T-cell (primary cell): ENCODE results near the gene SLC6A16. TPM values are rescaled to one million over a fixed set of nuclear protein-coding genes. Genes with fewer than 3 reads are reported as not detected.
A peak's percentile ranks its signal among the peaks of the same experiment; 100 is the strongest.
"Not testable (repeated sequence)": the region's sequence is repeated elsewhere in the genome, so short reads cannot be mapped to it uniquely, and the experiment has no call there.

ENCODE experiments used
- ATAC-seq, 4 experiments: fragments of 200-7000 bp in 3 of 4; fragments of 150-1000 bp in 1 of 4; cut with Tn5 transposase; replicated peaks in 1 of 4; 1 replicate in 3 of 4; 2 replicates in 1 of 4; pipeline ENCODE4 v1.10.0; 2021; ENCODE audit warnings: moderate library complexity in 3 of 4, mild to moderate bottlenecking in 2 of 4, moderate number of reproducible peaks in 1 of 4
- CTCF ChIA-PET, 2 donors: fragments of 300-600 bp; sonication (Branson Sonifier 250); formaldehyde crosslinking; loops; one replicate each; lab custom pipeline; 2022; ENCODE audit warnings: antibody characterized with exemption in 2 of 2; lab: Charles Lee
- POLR2A ChIA-PET, 2 donors: fragments of 300-600 bp; sonication (Branson Sonifier 250); formaldehyde crosslinking; loops; one replicate each; lab custom pipeline; 2022; ENCODE audit warnings: antibody characterized with exemption in 2 of 2; lab: Charles Lee
- DNase-seq, 35 experiments: peaks; one replicate each; pipeline versions ENCODE4 v3.0.0 to v3.0.0-alpha.2; 2013 to 2023
- H3K27ac ChIP-seq: one replicate; pipeline ENCODE4 v1.5.1; 2013; ENCODE audit warnings: low read length
- H3K27me3 ChIP-seq, 2 experiments: replicated peaks in 1 of 2; 1 replicate in 1 of 2; 2 replicates in 1 of 2; pipeline versions ENCODE4 v1.6.1 to v1.7.0; 2013; ENCODE audit warnings: low read length in 1 of 2, mixed read lengths in 1 of 2; ENCODE audit not compliant: control insufficient read depth in 2 of 2, insufficient read depth in 2 of 2; ENCODE audit errors: extremely low read depth in 1 of 2
- H3K36me3 ChIP-seq, 2 donors: 1 replicate in 1 of 2; 2 replicates in 1 of 2; pipeline versions ENCODE4 v1.6.1 to v1.7.0; 2013; ENCODE audit warnings: low read length in 1 of 2; ENCODE audit not compliant: control insufficient read depth in 2 of 2, insufficient read depth in 1 of 2; ENCODE audit errors: extremely low read depth in 1 of 2
- H3K4me1 ChIP-seq, 2 experiments: 1 replicate in 1 of 2; 2 replicates in 1 of 2; pipeline versions ENCODE4 v1.6.1 to v1.7.0; 2013; ENCODE audit warnings: low read length in 2 of 2, mixed read lengths in 1 of 2; ENCODE audit not compliant: insufficient read depth in 2 of 2, control insufficient read depth in 1 of 2; ENCODE audit errors: extremely low read depth in 1 of 2
- H3K4me3 ChIP-seq, 2 donors: 1 replicate in 1 of 2; 2 replicates in 1 of 2; pipeline versions ENCODE4 v1.5.1 to v1.7.0; 2013; ENCODE audit warnings: mild to moderate bottlenecking in 2 of 2, low read length in 1 of 2, moderate library complexity in 1 of 2; ENCODE audit not compliant: control insufficient read depth in 1 of 2; ENCODE audit errors: extremely low read depth in 1 of 2
- H3K9me3 ChIP-seq: 2 replicates; pipeline ENCODE4 v1.7.0; 2013
- H3K27ac Mint-ChIP-seq, 2 donors: one replicate each; pipeline ENCODE4 v1.8.0; 2020 to 2021; ENCODE audit warnings: mild to moderate bottlenecking in 2 of 2, mixed read lengths in 2 of 2
- H3K27me3 Mint-ChIP-seq, 2 donors: one replicate each; pipeline ENCODE4 v1.8.0; 2021 to 2022; ENCODE audit warnings: mixed read lengths in 2 of 2
- H3K36me3 Mint-ChIP-seq: one replicate; pipeline ENCODE4 v1.8.0; 2021; ENCODE audit warnings: mixed read lengths
- H3K4me1 Mint-ChIP-seq, 3 donors: one replicate each; pipeline ENCODE4 v1.8.0; 2020 to 2022; ENCODE audit warnings: mixed read lengths in 3 of 3, mild to moderate bottlenecking in 1 of 3
- H3K4me3 Mint-ChIP-seq, 3 donors: one replicate each; pipeline ENCODE4 v1.8.0; 2020 to 2022; ENCODE audit warnings: mild to moderate bottlenecking in 3 of 3, mixed read lengths in 3 of 3, moderate library complexity in 3 of 3
- H3K9me3 Mint-ChIP-seq, 3 donors: one replicate each; pipeline ENCODE4 v1.8.0; 2020 to 2022; ENCODE audit warnings: mixed read lengths in 3 of 3
- WGBS: methylation state at CpG from one replicate; pipeline ENCODE4 v1.1.5; 2013; ENCODE audit warnings: missing lambda C conversion rate; ENCODE audit not compliant: insufficient coverage; 5-methylcytosine and 5-hydroxymethylcytosine counted together
- total RNA-seq, 35 experiments: library from RNA in 6 of 35; stranded (reverse) in 6 of 35; fragments of 120-200 nt in 1 of 35; gene quantifications; one replicate each; pipeline versions ENCODE4 v1.2.1 to v1.2.4 and lab custom pipeline; 2013 to 2026

Gene SLC6A16
- total RNA-seq, 5 donors from 2014 or later (not counting 1 experiment from before 2014, with no cell fraction given), result 5.4 to 8.1 (median 6.4) TPM

GRCh38 chr19:49301866-49302252 lies 23.1 kb downstream of the SLC6A16 start:
- ATAC-seq (no peak), DNase-seq (no peak)
- peaks cover 4 to 8% (median 8%) of the 10 kb centered on the region in 3 donors for H3K9me3 Mint-ChIP-seq
- H3K4me1 Mint-ChIP-seq, result peaks cover 4 to 7% (median 6%) of the 10 kb centered on the region in 3 donors
- ChIA-PET POLR2A (no interaction called here), CTCF (interaction anchor here (0.5 to 0.6 kb wide), 2 partner anchors 257 to 1567 kb away, joined by 3 to 4 read pairs; no protein-coding TSS in a partner anchor)
- Histone ChIP-seq H3K9me3 (no peaks in the 10 kb centered on the region), H3K36me3 (no peaks in the 10 kb centered on the region), H3K27ac (no peak overlapping the region), H3K4me3 (no peak overlapping the region), H3K27me3 (peaks cover 0 to 7% of the 10 kb centered on the region in 2 experiments), H3K4me1 (peaks cover 0 to 6% of the 10 kb centered on the region in 2 experiments)
- H3K27me3 Mint-ChIP-seq, result no peaks in the 10 kb centered on the region
- peaks cover 11% of the 10 kb centered on the region for H3K36me3 Mint-ChIP-seq
- 81% methylated on average over 5 of the region's 5 CpGs for WGBS
- H3K4me3 Mint-ChIP-seq, result no peak overlapping the region
- H3K27ac Mint-ChIP-seq, result no peak overlapping the region

GRCh38 chr19:49301165-49301865 lies 23.7 kb downstream of the SLC6A16 start:
- POLR2A ChIA-PET, result no interaction called here

GRCh38 chr19:49298653-49299052 lies 26.3 kb downstream of the SLC6A16 start:
- H3K9me3 ChIP-seq, H3K9me3 Mint-ChIP-seq, CTCF ChIA-PET, H3K27me3 Mint-ChIP-seq, POLR2A ChIA-PET, H3K4me1 Mint-ChIP-seq, H3K4me1 ChIP-seq, H3K27me3 ChIP-seq, DNase-seq, H3K36me3 ChIP-seq, H3K27ac Mint-ChIP-seq, H3K4me3 ChIP-seq, H3K27ac ChIP-seq, H3K4me3 Mint-ChIP-seq, ATAC-seq: not testable (repeated sequence)
- H3K36me3 Mint-ChIP-seq, result peaks cover 11% of the 10 kb centered on the region
- WGBS, result no CpG with 5 or more reads among the region's 3 CpGs

More at GRCh38 chr19:49301165-49301865, 23.7 kb downstream of the SLC6A16 start:
- H3K9me3 Mint-ChIP-seq, result peaks cover 4 to 8% (median 8%) of the 10 kb centered on the region in 3 donors
- Histone ChIP-seq H3K9me3 (no peaks in the 10 kb centered on the region), H3K4me1 (peaks cover 0 to 6% of the 10 kb centered on the region in 2 experiments), H3K27ac (no peak overlapping the region), H3K4me3 (no peak overlapping the region), H3K36me3 (no peaks in the 10 kb centered on the region), H3K27me3 (peaks cover 0 to 7% of the 10 kb centered on the region in 2 experiments)
- no peak overlapping the region for H3K27ac Mint-ChIP-seq
- peaks cover 4 to 7% (median 6%) of the 10 kb centered on the region in 3 donors for H3K4me1 Mint-ChIP-seq
- CTCF ChIA-PET, result interaction anchor here (0.5 to 0.6 kb wide), 3 partner anchors 21 to 1567 kb away, joined by 3 to 4 read pairs (median 3); no protein-coding TSS in a partner anchor
- H3K36me3 Mint-ChIP-seq, result peaks cover 11% of the 10 kb centered on the region
- H3K27me3 Mint-ChIP-seq, result no peaks in the 10 kb centered on the region
- DNase-seq (peak; percentile 37 to 87 (median 71)), ATAC-seq (peak; percentile 88 to 92 (median 91))
- no peak overlapping the region for H3K4me3 Mint-ChIP-seq
- 25% methylated on average over 5 of the region's 8 CpGs for WGBS

- Histone ChIP-seq H3K9me3 (no peaks in the 10 kb centered on the region), H3K4me1 (peaks cover 0 to 6% of the 10 kb centered on the region in 2 experiments), H3K27me3 (peaks cover 0 to 7% of the 10 kb centered on the region in 2 experiments), H3K36me3 (peaks cover 0 to 7% of the 10 kb centered on the region in 2 donors), H3K4me3 (no peak overlapping the region), H3K27ac (no peak overlapping the region)
- POLR2A ChIA-PET, result no interaction called here
- no peak overlapping the region for H3K4me3 Mint-ChIP-seq
- no peaks in the 10 kb centered on the region for H3K27me3 Mint-ChIP-seq
- no peak overlapping the region for H3K27ac Mint-ChIP-seq
- peaks cover 0 to under 1% (median under 1%) of the 10 kb centered on the region in 3 donors for H3K9me3 Mint-ChIP-seq
- peaks cover 3% of the 10 kb centered on the region for H3K36me3 Mint-ChIP-seq
- WGBS, result no CpG with 5 or more reads among the region's 3 CpGs
- DNase-seq (no peak), ATAC-seq (no peak)
- H3K4me1 Mint-ChIP-seq, result peaks cover 4 to 7% (median 6%) of the 10 kb centered on the region in 3 donors
- CTCF ChIA-PET, result no interaction called here
Observed at GRCh38 chr19:49297403-49297802, 27.6 kb downstream of the SLC6A16 start.

- DNase-seq (no peak), ATAC-seq (no peak)
- Mint-ChIP-seq H3K27ac (no peak overlapping the region), H3K4me1 (peaks cover 0 to 3% (median under 1%) of the 10 kb centered on the region in 3 donors), H3K9me3 (no peaks in the 10 kb centered on the region), H3K4me3 (no peak overlapping the region), H3K36me3 (peaks cover 3% of the 10 kb centered on the region), H3K27me3 (no peaks in the 10 kb centered on the region)
- Histone ChIP-seq H3K27ac (no peak overlapping the region), H3K4me1 (no peaks in the 10 kb centered on the region), H3K4me3 (no peak overlapping the region), H3K36me3 (peaks cover 0 to 7% of the 10 kb centered on the region in 2 donors), H3K27me3 (no peaks in the 10 kb centered on the region), H3K9me3 (no peaks in the 10 kb centered on the region)
- POLR2A ChIA-PET, result no interaction called here
- CTCF ChIA-PET, result interaction anchor here in 1 of 2 donors (0.7 kb wide), 1 partner anchor 37 kb away, joined by 3 read pairs; no protein-coding TSS in a partner anchor
- no CpG with 5 or more reads among the region's 8 CpGs for WGBS
Observed at GRCh38 chr19:49295208-49295880, 29.6 kb downstream of the SLC6A16 start.

GRCh38 chr19:49294401-49294800 lies 30.6 kb downstream of the SLC6A16 start:
- H3K4me3 ChIP-seq, result no peak overlapping the region
- no peaks in the 10 kb centered on the region for H3K27me3 ChIP-seq
- Mint-ChIP-seq H3K36me3 (peaks cover 3% of the 10 kb centered on the region), H3K4me1 (no peaks in the 10 kb centered on the region), H3K27ac (no peak overlapping the region), H3K27me3 (no peaks in the 10 kb centered on the region), H3K9me3 (no peaks in the 10 kb centered on the region), H3K4me3 (no peak overlapping the region)
- WGBS, result no CpG with 5 or more reads among the region's 6 CpGs
- no peak for DNase-seq
- ChIA-PET POLR2A (no interaction called here), CTCF (interaction anchor here in 1 of 2 donors (0.6 to 0.7 kb wide), 2 partner anchors 37 to 1193 kb away, joined by 3 to 4 read pairs; no protein-coding TSS in a partner anchor)
- H3K36me3 ChIP-seq, result peaks cover 0 to 7% of the 10 kb centered on the region in 2 donors
- H3K9me3 ChIP-seq, result no peaks in the 10 kb centered on the region
- no peak overlapping the region for H3K27ac ChIP-seq
- ATAC-seq, result no peak
- no peaks in the 10 kb centered on the region for H3K4me1 ChIP-seq
